Gastrocnemius medialis (tissue), 4 donors: Measurements from ENCODE around the gene BLOC1S2. TPM values are rescaled to one million over a fixed set of nuclear protein-coding genes. Genes with fewer than 3 reads are reported as not detected.

Experiments
- ATAC-seq, 2 donors: fragments of 150-250 bp; one replicate each; pipeline ENCODE4 v1.9.1; 2016
- DNase-seq, 2 donors: peaks; one replicate each; pipeline ENCODE4 v3.0.0-alpha.2; 2019
- H3K27ac ChIP-seq, 4 donors: fragments of 200-600 bp; sonication (generic); 1 replicate in 1 of 4; 2 replicates in 3 of 4; pipeline ENCODE4 v1.5.1; 2016 to 2018; ENCODE audit warnings: mild to moderate bottlenecking in 2 of 4, moderate library complexity in 1 of 4
- H3K27me3 ChIP-seq, 3 donors: fragments of 200-600 bp; sonication (generic) in 2 of 3; 1 replicate in 1 of 3; 2 replicates in 2 of 3; pipeline versions ENCODE4 v1.5.1 to v1.6.0; 2016 to 2019; ENCODE audit warnings: mild to moderate bottlenecking in 1 of 3, moderate library complexity in 1 of 3
- H3K36me3 ChIP-seq, 2 donors: fragments of 200-600 bp; sonication (generic) in 1 of 2; one replicate each; pipeline ENCODE4 v1.5.1; 2017 to 2018
- H3K4me1 ChIP-seq, 2 donors: fragments of 200-600 bp; sonication (generic) in 1 of 2; one replicate each; pipeline ENCODE4 v1.5.1; 2016 to 2017; ENCODE audit warnings: mild to moderate bottlenecking in 2 of 2
- H3K4me3 ChIP-seq, 4 donors: fragments of 200-600 bp; sonication (generic) in 3 of 4; 1 replicate in 1 of 4; 2 replicates in 3 of 4; pipeline ENCODE4 v1.5.1; 2016 to 2019; ENCODE audit warnings: mild to moderate bottlenecking in 2 of 4
- H3K9me3 ChIP-seq, 3 donors: fragments of 200-600 bp; sonication (generic) in 2 of 3; 1 replicate in 1 of 3; 2 replicates in 2 of 3; pipeline ENCODE4 v1.5.1; 2016 to 2019
- CTCF ChIP-seq, 5 experiments: fragments of 450-650 bp in 3 of 5; fragments of 200-600 bp in 2 of 5; sonication (generic) in 2 of 5; IDR thresholded peaks in 4 of 5; conservative IDR thresholded peaks in 1 of 5; 1 replicate in 4 of 5; 2 replicates in 1 of 5; pipeline ENCODE4 v1.5.1; 2016 to 2019; ENCODE audit warnings: antibody characterized with exemption in 5 of 5, mild to moderate bottlenecking in 3 of 5, moderate library complexity in 3 of 5
- POLR2A ChIP-seq, 2 donors: fragments of 450-650 bp; IDR thresholded peaks; one replicate each; pipeline ENCODE4 v1.6.1; 2017; ENCODE audit warnings: antibody characterized with exemption in 2 of 2, mild to moderate bottlenecking in 2 of 2, moderate library complexity in 2 of 2
- in situ Hi-C, 4 donors: fragments of 200-750 bp; cut with MboI; loops; one replicate each; pipeline versions ENCODE4 v1.15.0 to v1.8.0; 2017; ENCODE audit warnings: low sequenced_read_pairs in 4 of 4
- intact Hi-C: fragments of 100-400 bp; cut with DNase I; formaldehyde crosslinking; loops from one replicate; pipeline ENCODE4 v1.15.1; 2023; ENCODE audit warnings: low total_unique reads
- total RNA-seq, 4 donors: library from RNA; depleted of rRNA; stranded (reverse); fragments of >200 nt; gene quantifications; one replicate each; pipeline versions ENCODE4 v1.1.0 to v1.2.3, GENCODE V29; 2016

The BLOC1S2 gene
- total RNA-seq, 4 donors from 2014 or later: 60.4 to 114 (median 75.1) TPM

- Histone ChIP-seq H3K27ac (no peak within 1 kb of the TSS), H3K9me3 (no peaks in the 10 kb centered on the region), H3K27me3 (peaks cover 0 to 19% (median 3%) of the 10 kb centered on the region in 3 donors), H3K36me3 (no peaks in the 10 kb centered on the region), H3K4me1 (peaks cover 0 to 11% of the 10 kb centered on the region in 2 donors), H3K4me3 (no peak within 1 kb of the TSS)
- ATAC-seq (no peak), DNase-seq (no peak)
- TF ChIP-seq POLR2A (IDR thresholded peaks at IDR 0.05) (no peak), CTCF (IDR thresholded peaks at IDR 0.05 in 4 of 5, conservative IDR thresholded peaks at IDR 0.05 in 1 of 5) (no peak)
- in situ Hi-C loops (loop anchor here in 1 of 4 donors (25.0 kb wide), 1 partner anchor 182 kb away; the partner anchor contains the start of gene SEC31B), intact Hi-C loops (no loop called here)
These were observed 43.6 kb upstream of the BLOC1S2 start, which contains the start of gene PKD2L1 for GRCh38 chr10:100330079-100330478. Gene PKD2L1 (minus strand): TSS chr10:100330228. CDS start chr10:100330103, 125 bp downstream.

DNA sequence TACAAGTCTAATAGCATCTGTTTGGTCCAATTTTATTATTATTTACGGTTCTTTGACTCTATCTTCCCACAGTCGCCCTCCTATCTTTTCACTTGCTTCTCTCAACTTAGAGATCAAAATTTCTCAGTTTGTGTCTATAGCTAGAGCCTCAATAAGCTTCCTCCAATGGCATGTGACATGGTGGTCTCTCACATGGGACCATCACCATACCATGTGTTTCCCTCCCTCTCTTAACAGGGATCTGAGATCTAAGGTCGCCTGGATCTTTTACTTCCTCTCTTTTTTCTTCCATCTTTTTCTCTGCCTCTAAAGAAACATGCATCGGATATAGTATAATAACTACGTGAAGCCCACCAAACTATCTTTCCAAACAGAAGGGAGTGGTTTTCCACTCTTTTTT is 41.7 kb upstream of the BLOC1S2 start:
- TF ChIP-seq POLR2A (IDR thresholded peaks at IDR 0.05): no peak
- no peak for TF ChIP-seq CTCF (IDR thresholded peaks at IDR 0.05 in 4 of 5, conservative IDR thresholded peaks at IDR 0.05 in 1 of 5)

GRCh38 chr10:100327718-100328009 is 41.2 kb upstream of the BLOC1S2 start:
- intact Hi-C loops (no loop called here), in situ Hi-C loops (loop anchor here in 1 of 4 donors (25.0 kb wide), 1 partner anchor 185 kb away; the partner anchor contains the start of gene SEC31B)
- Histone ChIP-seq H3K9me3 (no peaks in the 10 kb centered on the region), H3K27ac (no peak overlapping the region), H3K4me3 (no peak overlapping the region), H3K36me3 (no peaks in the 10 kb centered on the region), H3K27me3 (peaks cover 0 to 19% (median 3%) of the 10 kb centered on the region in 3 donors), H3K4me1 (peaks cover 0 to 11% of the 10 kb centered on the region in 2 donors)
- DNase-seq: no peak
- TF ChIP-seq CTCF (IDR thresholded peaks at IDR 0.05 in 4 of 5, conservative IDR thresholded peaks at IDR 0.05 in 1 of 5): no peak
- no peak for TF ChIP-seq POLR2A (IDR thresholded peaks at IDR 0.05)
- ATAC-seq: no peak

More for the DNA sequence above, 41.7 kb upstream of the BLOC1S2 start:
- H3K27ac ChIP-seq: no peak overlapping the region
- no peak for ATAC-seq
- no peaks in the 10 kb centered on the region for H3K9me3 ChIP-seq
- H3K4me1 ChIP-seq: peaks cover 0 to 11% of the 10 kb centered on the region in 2 donors
- in situ Hi-C loops (loop anchor here in 1 of 4 donors (25.0 kb wide), 1 partner anchor 184 kb away; the partner anchor contains the start of gene SEC31B), intact Hi-C loops (no loop called here)
- no peaks in the 10 kb centered on the region for H3K36me3 ChIP-seq
- H3K27me3 ChIP-seq: peaks cover 0 to 19% (median 3%) of the 10 kb centered on the region in 3 donors
- no peak overlapping the region for H3K4me3 ChIP-seq
- DNase-seq: no peak

- no peaks in the 10 kb centered on the region for H3K9me3 ChIP-seq
- peak in 1 of 2 donors; percentile 41 for DNase-seq
- intact Hi-C loops: no loop called here
- H3K36me3 ChIP-seq: no peaks in the 10 kb centered on the region
- ATAC-seq: peak; percentile 79 to 92
- H3K4me3 ChIP-seq: no peak overlapping the region
- in situ Hi-C loops: loop anchor here in 1 of 4 donors (25.0 kb wide), 1 partner anchor 185 kb away; the partner anchor contains the start of gene SEC31B
- TF ChIP-seq POLR2A (IDR thresholded peaks at IDR 0.05) (no peak), CTCF (IDR thresholded peaks at IDR 0.05 in 4 of 5, conservative IDR thresholded peaks at IDR 0.05 in 1 of 5) (no peak)
- peaks cover 0 to 11% of the 10 kb centered on the region in 2 donors for H3K4me1 ChIP-seq
- peaks cover 0 to 19% (median 3%) of the 10 kb centered on the region in 3 donors for H3K27me3 ChIP-seq
- peak overlapping the region in 1 of 4 donors; percentile 5 for H3K27ac ChIP-seq
These were observed 40.7 kb upstream of the BLOC1S2 start for GRCh38 chr10:100327007-100327717.
